Neural cell (in vitro differentiated cells): ENCODE data around the gene KHSRP.

Source experiments
- CTCF ChIP-seq: fragments of 450-650 bp; IDR thresholded peaks from 2 replicates; pipeline ENCODE4 v1.5.1; 2014; ENCODE audit warnings: antibody characterized with exemption, mild to moderate bottlenecking, moderate library complexity; ENCODE audit not compliant: poor library complexity, severe bottlenecking
- EP300 ChIP-seq: fragments of 450-650 bp; conservative IDR thresholded peaks from 2 replicates; pipeline ENCODE4 v1.6.1; 2014; ENCODE audit warnings: antibody characterized with exemption, mild to moderate bottlenecking, moderate library complexity; ENCODE audit not compliant: poor library complexity, severe bottlenecking
- POLR2AphosphoS5 ChIP-seq: IDR thresholded peaks from 2 replicates; pipeline ENCODE4 v1.6.1; 2012
- RAD21 ChIP-seq: fragments of 450-650 bp; conservative IDR thresholded peaks from 2 replicates; pipeline ENCODE4 v1.6.1; 2014; ENCODE audit warnings: antibody characterized with exemption, mild to moderate bottlenecking, moderate library complexity

- TF ChIP-seq CTCF (no peak), RAD21 (no peak), POLR2AphosphoS5 (no peak), EP300 (no peak)
These were observed 42.1 kb upstream of the KHSRP start for GRCh38 chr19:6466526-6467248.
